Measurements from ENCODE around the gene ANKRD65. TPM values are rescaled to one million over a fixed set of nuclear protein-coding genes. Genes with fewer than 3 reads are reported as not detected.
"Not testable (repeated sequence)": the region's sequence is repeated elsewhere in the genome, so short reads cannot be mapped to it uniquely, and the experiment has no call there.

The ANKRD65 gene
- total and polyA plus RNA-seq, 7 donors, result 0.77 to 5.4 (median 2.4) TPM

DNA sequence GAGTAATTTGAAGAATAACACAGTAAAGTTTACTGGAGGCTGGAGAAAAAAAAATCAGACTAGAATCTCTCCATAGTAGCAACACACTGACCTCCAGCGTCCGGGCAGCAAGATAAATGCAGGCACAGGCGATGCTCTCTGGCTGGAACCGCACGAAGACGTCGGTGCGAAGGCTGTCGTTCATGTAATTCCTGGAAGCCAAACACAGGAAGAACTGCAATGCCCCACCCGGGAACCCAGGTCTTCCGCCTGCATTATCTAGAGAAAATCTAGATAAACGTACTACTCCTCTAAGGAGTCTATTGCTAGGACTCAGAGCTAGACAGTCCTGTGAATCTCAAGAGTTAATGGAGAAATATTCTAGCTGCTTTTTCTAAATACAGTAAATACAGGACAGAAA lies 30.4 kb downstream of the ANKRD65 start:
- TF ChIP-seq CTCF (IDR thresholded peaks at IDR 0.05), result no peak
- Histone ChIP-seq H3K27ac (no peak overlapping the region), H3K4me1 (peaks cover 21% of the 10 kb centered on the region), H3K27me3 (ENCODE audit: insufficient read depth in 3 of 3, low read length in 2 of 3) (no peaks in the 10 kb centered on the region), H3K4me3 (no peak overlapping the region), H3K36me3 (ENCODE audit: insufficient read depth in 1 of 2, low read depth in 1 of 2) (peaks cover 17 to 100% of the 10 kb centered on the region in 2 donors), H3K9me3 (no peaks in the 10 kb centered on the region)
- intact Hi-C loops (cut with DNase I), result no loop called here
- no peak for DNase-seq
- ATAC-seq, result no peak
- 74 to 84% (median 74%) methylated on average over 12 of the region's 12 CpGs for WGBS, 3 donors

DNA sequence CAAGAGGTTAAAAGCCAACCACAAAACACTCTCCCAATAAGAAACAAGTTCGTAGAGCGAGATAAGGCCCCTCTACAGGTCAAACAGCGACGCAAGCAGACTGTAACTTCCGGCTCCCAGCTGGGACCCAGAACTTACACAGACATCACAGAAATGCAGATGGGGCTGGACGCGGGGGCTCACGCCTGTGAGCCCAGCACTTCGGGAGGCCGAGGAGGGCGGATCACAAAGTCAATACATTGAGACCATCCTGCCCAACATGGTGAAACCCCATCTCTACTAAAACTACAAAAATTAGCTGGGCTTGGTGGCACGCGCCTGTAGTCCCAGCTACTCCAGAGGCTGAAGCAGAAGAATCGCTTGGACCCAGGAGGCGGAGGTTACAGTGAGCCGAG lies 33.0 kb downstream of the ANKRD65 start:
- no peak for DNase-seq
- peaks cover 8% of the 10 kb centered on the region for H3K4me1 ChIP-seq
- no peak for ATAC-seq
- TF ChIP-seq CTCF (IDR thresholded peaks at IDR 0.05), result no peak
- 94 to 97% (median 96%) methylated on average over 16 of the region's 16 CpGs for WGBS, 3 donors
- H3K36me3 ChIP-seq (ENCODE audit: insufficient read depth in 1 of 2, low read depth in 1 of 2), result peaks cover 17 to 89% of the 10 kb centered on the region in 2 donors
- no peaks in the 10 kb centered on the region for H3K27me3 ChIP-seq (ENCODE audit: insufficient read depth in 3 of 3, low read length in 2 of 3)
- H3K9me3 ChIP-seq, result no peaks in the 10 kb centered on the region
- H3K4me3 ChIP-seq, result no peak overlapping the region
- H3K27ac ChIP-seq, result no peak overlapping the region
- intact Hi-C loops (cut with DNase I), result no loop called here

GRCh38 chr1:1387098-1388077 lies 33.7 kb downstream of the ANKRD65 start:
- Histone ChIP-seq H3K4me3 (no peak overlapping the region), H3K4me1 (peaks cover 7% of the 10 kb centered on the region), H3K9me3 (no peaks in the 10 kb centered on the region), H3K27ac (no peak overlapping the region), H3K36me3 (ENCODE audit: insufficient read depth in 1 of 2, low read depth in 1 of 2) (peaks cover 17 to 82% of the 10 kb centered on the region in 2 donors), H3K27me3 (ENCODE audit: insufficient read depth in 3 of 3, low read length in 2 of 3) (no peaks in the 10 kb centered on the region)
- DNase-seq, result no peak
- peak in 1 of 4 donors; percentile 12 for ATAC-seq
- intact Hi-C loops (cut with DNase I), result no loop called here
- no peak for TF ChIP-seq CTCF (IDR thresholded peaks at IDR 0.05)
- 93 to 96% (median 94%) methylated on average over 50 of the region's 50 CpGs for WGBS, 3 donors

- peaks cover 17 to 68% of the 10 kb centered on the region in 2 donors for H3K36me3 ChIP-seq (ENCODE audit: insufficient read depth in 1 of 2, low read depth in 1 of 2)
- DNase-seq (no peak), ATAC-seq (no peak)
Observed at GRCh38 chr1:1385931-1386330, 35.1 kb downstream of the ANKRD65 start.

DNA sequence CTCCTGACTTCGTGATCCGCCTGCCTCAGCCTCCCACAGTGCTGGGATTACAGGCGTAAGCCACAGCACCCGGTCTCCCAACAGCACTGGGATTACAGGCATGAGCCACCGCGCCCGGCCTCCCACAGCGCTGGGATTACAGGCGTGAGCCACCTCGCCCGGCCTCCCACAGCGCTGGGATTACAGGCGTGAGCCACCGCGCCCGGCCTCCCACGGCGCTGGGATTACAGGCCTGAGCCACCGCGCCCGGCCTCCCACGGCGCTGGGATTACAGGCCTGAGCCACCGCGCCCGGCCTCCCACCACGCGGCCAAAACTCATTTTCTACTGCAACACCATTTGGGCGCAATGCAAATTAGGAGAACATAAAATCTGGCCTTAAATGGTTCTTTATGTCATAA lies 35.7 kb downstream of the ANKRD65 start:
- 93 to 97% (median 94%) methylated on average over 29 of the region's 29 CpGs for WGBS, 3 donors
- not testable (repeated sequence) for ATAC-seq

More at GRCh38 chr1:1385931-1386330, 35.1 kb downstream of the ANKRD65 start:
- no peaks in the 10 kb centered on the region for H3K27me3 ChIP-seq (ENCODE audit: insufficient read depth in 3 of 3, low read length in 2 of 3)
- H3K27ac ChIP-seq, result no peak overlapping the region
- intact Hi-C loops (cut with DNase I), result no loop called here
- peaks cover 7% of the 10 kb centered on the region for H3K4me1 ChIP-seq
- 89 to 92% (median 91%) methylated on average over 8 of the region's 8 CpGs for WGBS, 3 donors
- no peaks in the 10 kb centered on the region for H3K9me3 ChIP-seq
- TF ChIP-seq CTCF (IDR thresholded peaks at IDR 0.05), result no peak
- H3K4me3 ChIP-seq, result no peak overlapping the region

More for the DNA sequence above, 35.7 kb downstream of the ANKRD65 start:
- H3K9me3 ChIP-seq; H3K27me3 ChIP-seq (ENCODE audit: insufficient read depth in 3 of 3, low read length in 2 of 3); intact Hi-C loops (cut with DNase I); DNase-seq; H3K4me3 ChIP-seq; H3K27ac ChIP-seq; H3K4me1 ChIP-seq: not testable (repeated sequence)
- H3K36me3 ChIP-seq (ENCODE audit: insufficient read depth in 1 of 2, low read depth in 1 of 2), result peaks cover 16 to 62% of the 10 kb centered on the region in 2 donors

Data from psoas muscle (tissue), 8 donors.